Fibroblast of skin of right biceps (primary cell): ENCODE data around the gene POLR1A.

ENCODE experiments used
- DNase-seq: peaks from one replicate; pipeline ENCODE4 v3.0.0-alpha.2; 2013

Gene POLR1A

DNA sequence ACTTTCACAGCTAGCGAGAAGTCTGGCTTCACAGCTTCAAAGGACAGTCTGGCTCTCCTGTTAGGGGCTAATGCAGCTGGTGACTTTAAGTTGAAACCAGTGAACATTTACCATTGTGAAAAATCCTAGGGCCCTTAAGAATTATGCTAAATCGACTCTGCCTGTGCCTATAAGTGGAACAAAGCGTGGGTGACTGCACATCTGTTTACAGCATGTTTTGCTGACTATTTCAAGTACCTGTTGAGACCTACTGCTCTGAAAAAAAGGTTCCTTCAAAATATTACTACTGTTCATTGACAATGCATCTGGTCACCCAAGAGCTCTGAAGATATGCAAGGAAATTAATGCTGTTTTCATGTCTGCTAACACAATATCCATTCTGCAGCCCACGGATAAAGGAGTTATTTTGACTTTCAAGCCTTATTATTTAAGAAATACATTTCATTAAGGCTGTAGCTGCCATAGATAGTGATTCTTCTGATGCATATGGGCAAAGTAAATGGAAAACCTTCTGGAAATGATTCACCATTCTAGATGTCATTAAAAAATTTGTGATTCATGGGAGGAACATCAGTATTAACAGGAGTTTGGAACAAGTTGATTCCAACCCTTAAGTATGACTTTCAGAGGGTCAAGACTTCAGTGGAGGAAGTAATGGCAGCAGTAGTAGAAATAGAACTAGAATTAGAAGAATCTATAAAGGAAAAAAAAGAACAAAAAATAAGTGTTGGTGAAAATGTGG is 48.9 kb downstream of the POLR1A start:
- DNase-seq, result no peak

- no peak for DNase-seq
Observed at GRCh38 chr2:86055314-86055713, 50.4 kb downstream of the POLR1A start.

DNA sequence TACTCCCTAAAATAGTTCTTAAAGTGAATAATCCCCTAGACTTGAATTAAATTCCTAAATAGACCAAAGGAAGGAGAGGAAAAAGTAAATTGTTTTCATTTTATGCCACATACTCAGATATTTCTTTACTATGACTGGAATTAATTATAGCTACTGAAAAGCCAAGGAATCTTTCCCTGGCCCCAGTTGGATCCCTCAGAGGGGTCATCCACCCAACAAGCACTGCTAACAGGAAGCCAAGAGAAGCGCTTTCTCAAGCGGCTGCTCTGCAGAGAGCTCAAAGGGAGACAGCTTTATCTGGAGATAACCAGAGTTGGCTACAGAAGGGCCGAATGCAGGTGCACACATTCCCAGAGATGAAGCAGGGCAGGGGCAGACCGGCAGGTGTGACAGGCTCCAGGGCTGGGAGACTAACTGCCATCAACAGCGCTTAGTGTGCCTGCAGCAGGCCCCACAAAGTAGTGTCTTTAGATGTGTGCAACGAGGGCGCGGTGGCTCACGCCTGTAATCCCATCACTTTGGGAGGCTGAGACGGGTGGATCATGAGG is 51.1 kb downstream of the POLR1A start:
- peak; percentile 74 for DNase-seq

DNA sequence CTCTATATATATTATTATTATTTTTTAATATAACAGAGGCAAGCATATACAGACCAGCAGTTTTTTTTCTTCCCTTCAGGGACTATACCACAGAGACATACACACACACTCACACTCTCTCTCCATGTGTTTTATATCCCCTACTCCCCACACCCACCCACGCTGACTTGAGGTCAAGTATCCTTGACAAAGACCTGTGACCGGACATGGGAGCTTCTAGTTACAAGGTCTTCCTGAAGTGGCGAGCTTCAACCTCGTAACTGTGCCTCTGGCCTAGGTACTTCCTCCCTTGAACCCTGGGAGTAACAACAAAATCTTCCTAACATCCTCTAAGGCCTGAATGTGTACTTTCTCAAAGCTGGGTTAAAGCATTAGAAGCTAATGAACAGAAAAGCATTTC is 52.5 kb downstream of the POLR1A start:
- no peak for DNase-seq

- DNase-seq, result no peak
Observed at GRCh38 chr2:86052676-86053075, 53.0 kb downstream of the POLR1A start.

DNA sequence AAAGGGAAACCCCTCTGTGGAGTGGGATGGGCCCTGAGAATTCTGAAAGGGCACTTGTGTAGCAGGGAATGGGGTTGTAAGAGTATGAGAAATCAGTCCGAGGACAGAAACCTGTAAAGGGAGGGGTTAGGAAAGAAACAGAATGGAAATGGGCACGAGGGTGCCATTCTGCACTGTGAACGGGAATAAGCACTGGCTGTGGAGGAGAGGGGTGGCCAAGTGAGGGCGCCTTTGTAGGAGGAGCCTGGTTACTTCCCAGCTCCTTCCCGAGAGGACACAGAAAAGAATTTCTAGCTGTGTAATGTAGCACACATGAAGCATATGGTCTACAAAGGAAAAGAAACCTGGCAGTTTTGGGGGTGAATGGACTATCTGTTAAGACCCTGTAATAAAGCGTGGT is 53.4 kb downstream of the POLR1A start:
- no peak for DNase-seq

GRCh38 chr2:86050301-86050700 is 55.4 kb downstream of the POLR1A start:
- no peak for DNase-seq

- DNase-seq, result no peak
Observed at GRCh38 chr2:86049529-86049928, 56.2 kb downstream of the POLR1A start.

DNA sequence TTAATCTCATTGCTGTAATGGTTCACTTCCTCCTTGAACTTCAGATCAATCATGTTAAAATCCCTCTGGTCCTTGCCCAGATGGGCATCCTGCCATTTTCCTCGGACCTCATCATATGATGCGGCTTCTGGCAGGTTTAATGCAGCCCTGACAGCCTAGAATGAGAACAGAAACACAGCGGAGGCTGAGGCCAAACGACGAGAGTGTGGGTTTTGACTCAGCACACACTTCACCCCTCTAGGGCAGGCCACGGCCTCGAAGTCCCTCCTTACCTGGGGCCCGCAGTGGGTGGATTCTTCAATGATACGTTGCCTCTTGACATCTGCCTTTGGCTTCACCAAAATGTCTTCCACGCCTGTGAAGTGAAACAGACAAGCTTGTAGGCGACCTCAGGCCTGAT is 56.8 kb downstream of the POLR1A start:
- DNase-seq, result no peak

GRCh38 chr2:86048383-86048701 is 57.3 kb downstream of the POLR1A start:
- DNase-seq, result no peak

DNA sequence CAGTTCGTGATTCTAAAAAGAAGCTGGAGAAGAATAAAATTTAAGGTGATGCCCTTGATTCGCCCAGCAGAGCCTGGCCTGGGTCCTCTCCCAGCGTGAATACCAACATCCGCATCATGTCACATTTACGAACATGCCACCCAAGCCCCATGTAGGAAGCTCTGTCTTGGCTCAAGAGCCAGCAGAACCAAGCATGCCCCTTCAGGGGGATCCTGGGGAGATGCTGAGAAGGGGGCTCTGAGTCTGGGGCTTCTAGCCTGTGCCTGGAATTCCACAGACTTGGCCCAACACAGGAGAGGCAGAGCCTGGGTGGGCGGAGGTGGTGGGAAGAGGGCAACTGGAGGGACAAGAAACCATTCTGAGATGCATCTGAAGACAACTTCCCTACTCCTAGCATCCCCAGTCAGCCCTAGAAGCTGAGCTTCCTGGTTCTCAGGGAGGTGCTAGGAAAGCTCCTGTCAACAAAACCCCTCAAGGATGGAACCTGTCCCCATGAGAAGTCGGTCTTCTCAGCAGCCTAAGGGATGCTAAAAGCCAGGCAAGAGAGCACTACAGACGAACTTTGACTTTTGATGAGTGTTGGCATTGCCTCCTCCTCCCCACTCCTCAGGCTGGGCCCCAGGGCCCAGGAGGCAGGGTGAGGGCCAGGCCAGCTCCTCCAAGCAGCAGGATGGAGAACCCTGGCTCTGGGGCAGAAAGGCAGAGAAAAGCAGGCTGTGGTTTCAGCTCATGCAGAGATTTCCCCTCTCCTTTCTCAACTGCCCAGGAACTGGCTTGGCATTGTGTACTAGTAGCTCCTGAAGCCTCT is 57.9 kb downstream of the POLR1A start:
- DNase-seq, result no peak

GRCh38 chr2:86045541-86045940 is 60.1 kb downstream of the POLR1A start:
- no peak for DNase-seq

DNA sequence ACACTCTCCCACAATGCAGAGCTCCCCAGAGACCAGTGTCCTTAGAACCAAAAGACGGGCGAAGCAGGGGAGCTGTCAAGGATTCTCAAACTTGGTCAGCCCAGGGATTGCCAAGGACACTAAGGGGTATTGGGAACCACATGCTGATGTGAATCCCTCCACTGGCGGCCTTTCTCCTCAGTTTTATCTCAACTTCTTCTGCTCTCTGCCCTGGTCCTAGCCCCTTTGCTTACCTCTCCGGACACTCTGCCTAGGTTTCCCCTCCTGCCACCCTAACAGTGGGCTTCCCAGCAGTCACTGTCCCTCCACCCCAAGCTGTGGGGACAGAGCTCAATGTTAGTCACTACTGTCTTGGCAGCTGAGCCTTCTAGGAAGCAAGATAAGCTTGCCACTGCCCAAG is 61.1 kb downstream of the POLR1A start:
- DNase-seq, result no peak

- no peak for DNase-seq
Observed at GRCh38 chr2:86044045-86044444, 61.6 kb downstream of the POLR1A start.

- DNase-seq, result no peak
Observed at GRCh38 chr2:86042256-86043168, 63.2 kb downstream of the POLR1A start.

DNA sequence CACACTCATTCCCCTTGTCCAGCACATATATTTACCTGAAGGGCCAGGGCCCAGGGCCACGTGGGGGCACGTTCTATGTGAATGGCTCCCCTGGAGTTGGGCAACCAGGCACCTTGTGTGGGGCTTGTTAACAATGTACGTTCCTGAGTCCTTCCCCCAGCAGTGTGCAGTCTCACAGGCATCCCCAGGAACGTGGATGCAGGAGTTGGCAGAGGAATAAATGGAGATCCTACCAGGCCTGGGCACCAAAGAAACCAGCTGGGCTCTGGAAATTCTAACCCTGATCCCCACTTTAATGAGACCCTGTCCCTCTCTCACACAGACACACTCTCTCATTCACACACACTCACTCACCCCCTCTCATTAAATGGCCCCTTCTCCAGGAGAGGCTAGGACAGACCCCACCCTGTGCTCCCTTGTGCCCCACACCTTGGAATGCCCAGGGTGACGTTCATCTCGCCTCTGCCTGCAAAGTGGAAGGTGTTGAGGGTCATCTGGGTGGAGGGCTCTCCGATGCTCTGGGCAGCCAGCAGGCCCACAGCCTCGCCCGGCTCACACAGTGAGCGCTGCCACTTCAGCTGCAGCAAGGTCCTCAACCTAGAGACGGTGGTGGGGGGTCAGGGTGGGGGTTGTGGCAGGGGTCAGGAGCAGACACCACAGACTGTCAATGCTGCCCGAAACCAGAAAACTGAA is 65.6 kb downstream of the POLR1A start:
- DNase-seq, result no peak

GRCh38 chr2:86039178-86039962 is 66.3 kb downstream of the POLR1A start:
- DNase-seq, result no peak

- peak; percentile 35 for DNase-seq
Observed at GRCh38 chr2:86038291-86039081, 67.2 kb downstream of the POLR1A start.

GRCh38 chr2:86037795-86038192 is 67.9 kb downstream of the POLR1A start:
- DNase-seq, result no peak

- DNase-seq, result peak; percentile 25
Observed at GRCh38 chr2:86037141-86037794, 68.4 kb downstream of the POLR1A start.
